ENCODE data around the gene AKIRIN1.
"Not testable (repeated sequence)": the region's sequence is repeated elsewhere in the genome, so short reads cannot be mapped to it uniquely, and the experiment has no call there.

The AKIRIN1 gene

GRCh38 chr1:39020494-39020893 lies 29.4 kb downstream of the AKIRIN1 start:
- not testable (repeated sequence) for H3K36me3 ChIP-seq (ENCODE audit: control insufficient read depth, insufficient read depth, low read length); H3K4me3 ChIP-seq (ENCODE audit: low read depth, low read length); H3K27me3 ChIP-seq (ENCODE audit: control insufficient read depth, insufficient read depth, low read length); H3K27ac ChIP-seq (ENCODE audit: low read depth, low read length); H3K9me3 ChIP-seq (ENCODE audit: control insufficient read depth, insufficient read depth, low read length); H3K9ac ChIP-seq (ENCODE audit: low read depth, low read length)
- peaks cover 19% of the 10 kb centered on the region for H3K4me1 ChIP-seq (ENCODE audit: control insufficient read depth, insufficient read depth, low read length)

- Histone ChIP-seq H3K4me3 (ENCODE audit: low read depth, low read length) (no peak overlapping the region), H3K9ac (ENCODE audit: low read depth, low read length) (no peak overlapping the region), H3K27me3 (ENCODE audit: control insufficient read depth, insufficient read depth, low read length) (no peaks in the 10 kb centered on the region), H3K36me3 (ENCODE audit: control insufficient read depth, insufficient read depth, low read length) (no peaks in the 10 kb centered on the region), H3K9me3 (ENCODE audit: control insufficient read depth, insufficient read depth, low read length) (no peaks in the 10 kb centered on the region), H3K27ac (ENCODE audit: low read depth, low read length) (no peak overlapping the region), H3K4me1 (ENCODE audit: control insufficient read depth, insufficient read depth, low read length) (peaks cover 17% of the 10 kb centered on the region)
Measured at GRCh38 chr1:39021426-39021825, 30.4 kb downstream of the AKIRIN1 start.

GRCh38 chr1:39023140-39023539 lies 32.1 kb downstream of the AKIRIN1 start:
- Histone ChIP-seq H3K27ac (ENCODE audit: low read depth, low read length) (no peak overlapping the region), H3K36me3 (ENCODE audit: control insufficient read depth, insufficient read depth, low read length) (peaks cover under 1% of the 10 kb centered on the region), H3K9ac (ENCODE audit: low read depth, low read length) (no peak overlapping the region), H3K9me3 (ENCODE audit: control insufficient read depth, insufficient read depth, low read length) (no peaks in the 10 kb centered on the region), H3K27me3 (ENCODE audit: control insufficient read depth, insufficient read depth, low read length) (no peaks in the 10 kb centered on the region), H3K4me1 (ENCODE audit: control insufficient read depth, insufficient read depth, low read length) (peaks cover 4% of the 10 kb centered on the region; the same call in 1 of the 2 replicates), H3K4me3 (ENCODE audit: low read depth, low read length) (no peak overlapping the region)

GRCh38 chr1:39026051-39026865 lies 35.2 kb downstream of the AKIRIN1 start, which contains the start of gene NDUFS5:
Gene NDUFS5 (plus strand): TSS chr1:39026350. CDS start chr1:39028725, 2,375 bp downstream.
- peaks cover 4% of the 10 kb centered on the region; the same call in 1 of the 2 replicates for H3K4me1 ChIP-seq (ENCODE audit: control insufficient read depth, insufficient read depth, low read length)
- no peaks in the 10 kb centered on the region for H3K27me3 ChIP-seq (ENCODE audit: control insufficient read depth, insufficient read depth, low read length)
- H3K36me3 ChIP-seq (ENCODE audit: control insufficient read depth, insufficient read depth, low read length): peaks cover 30% of the 10 kb centered on the region
- peak within 1 kb of the TSS; percentile 96 for H3K9ac ChIP-seq (ENCODE audit: low read depth, low read length)
- H3K9me3 ChIP-seq (ENCODE audit: control insufficient read depth, insufficient read depth, low read length): no peaks in the 10 kb centered on the region
- H3K27ac ChIP-seq (ENCODE audit: low read depth, low read length): peak within 1 kb of the TSS; percentile 98
- peak within 1 kb of the TSS; percentile 93 for H3K4me3 ChIP-seq (ENCODE audit: low read depth, low read length)

GRCh38 chr1:39026866-39027507 lies 35.9 kb downstream of the AKIRIN1 start:
- no peaks in the 10 kb centered on the region for H3K9me3 ChIP-seq (ENCODE audit: control insufficient read depth, insufficient read depth, low read length)
- peaks cover 37% of the 10 kb centered on the region for H3K36me3 ChIP-seq (ENCODE audit: control insufficient read depth, insufficient read depth, low read length)
- H3K27ac ChIP-seq (ENCODE audit: low read depth, low read length): peak overlapping the region; percentile 98
- no peaks in the 10 kb centered on the region for H3K27me3 ChIP-seq (ENCODE audit: control insufficient read depth, insufficient read depth, low read length)
- H3K4me1 ChIP-seq (ENCODE audit: control insufficient read depth, insufficient read depth, low read length): peaks cover 4% of the 10 kb centered on the region; the same call in 1 of the 2 replicates
- peak overlapping the region; percentile 96 for H3K9ac ChIP-seq (ENCODE audit: low read depth, low read length)
- peak overlapping the region; percentile 93 for H3K4me3 ChIP-seq (ENCODE audit: low read depth, low read length)

- H3K36me3 ChIP-seq (ENCODE audit: control insufficient read depth, insufficient read depth, low read length): peaks cover 77% of the 10 kb centered on the region
- no peak overlapping the region for H3K9ac ChIP-seq (ENCODE audit: low read depth, low read length)
- H3K4me3 ChIP-seq (ENCODE audit: low read depth, low read length): no peak overlapping the region
Measured at GRCh38 chr1:39034114-39034654, 43.1 kb downstream of the AKIRIN1 start.

GRCh38 chr1:39036678-39037077 lies 45.6 kb downstream of the AKIRIN1 start:
- no peaks in the 10 kb centered on the region for H3K9me3 ChIP-seq (ENCODE audit: control insufficient read depth, insufficient read depth, low read length)
- no peak overlapping the region for H3K4me3 ChIP-seq (ENCODE audit: low read depth, low read length)
- no peaks in the 10 kb centered on the region for H3K4me1 ChIP-seq (ENCODE audit: control insufficient read depth, insufficient read depth, low read length)
- H3K27me3 ChIP-seq (ENCODE audit: control insufficient read depth, insufficient read depth, low read length): no peaks in the 10 kb centered on the region
- no peak overlapping the region for H3K9ac ChIP-seq (ENCODE audit: low read depth, low read length)
- H3K36me3 ChIP-seq (ENCODE audit: control insufficient read depth, insufficient read depth, low read length): peaks cover 65% of the 10 kb centered on the region
- no peak overlapping the region for H3K27ac ChIP-seq (ENCODE audit: low read depth, low read length)

More at GRCh38 chr1:39034114-39034654, 43.1 kb downstream of the AKIRIN1 start:
- Histone ChIP-seq H3K9me3 (ENCODE audit: control insufficient read depth, insufficient read depth, low read length) (no peaks in the 10 kb centered on the region), H3K4me1 (ENCODE audit: control insufficient read depth, insufficient read depth, low read length) (no peaks in the 10 kb centered on the region), H3K27ac (ENCODE audit: low read depth, low read length) (no peak overlapping the region), H3K27me3 (ENCODE audit: control insufficient read depth, insufficient read depth, low read length) (no peaks in the 10 kb centered on the region)

GRCh38 chr1:39043513-39043912 lies 52.4 kb downstream of the AKIRIN1 start:
- H3K9ac ChIP-seq (ENCODE audit: low read depth, low read length): no peak overlapping the region
- H3K27ac ChIP-seq (ENCODE audit: low read depth, low read length): no peak overlapping the region
- H3K4me3 ChIP-seq (ENCODE audit: low read depth, low read length): no peak overlapping the region
- H3K9me3 ChIP-seq (ENCODE audit: control insufficient read depth, insufficient read depth, low read length): no peaks in the 10 kb centered on the region
- peaks cover 29% of the 10 kb centered on the region for H3K36me3 ChIP-seq (ENCODE audit: control insufficient read depth, insufficient read depth, low read length)
- no peaks in the 10 kb centered on the region for H3K27me3 ChIP-seq (ENCODE audit: control insufficient read depth, insufficient read depth, low read length)
- H3K4me1 ChIP-seq (ENCODE audit: control insufficient read depth, insufficient read depth, low read length): no peaks in the 10 kb centered on the region

GRCh38 chr1:39044762-39045161 lies 53.7 kb downstream of the AKIRIN1 start:
- Histone ChIP-seq H3K4me3 (ENCODE audit: low read depth, low read length) (no peak overlapping the region), H3K36me3 (ENCODE audit: control insufficient read depth, insufficient read depth, low read length) (peaks cover 29% of the 10 kb centered on the region), H3K9ac (ENCODE audit: low read depth, low read length) (no peak overlapping the region), H3K4me1 (ENCODE audit: control insufficient read depth, insufficient read depth, low read length) (no peaks in the 10 kb centered on the region), H3K9me3 (ENCODE audit: control insufficient read depth, insufficient read depth, low read length) (no peaks in the 10 kb centered on the region), H3K27me3 (ENCODE audit: control insufficient read depth, insufficient read depth, low read length) (no peaks in the 10 kb centered on the region), H3K27ac (ENCODE audit: low read depth, low read length) (no peak overlapping the region)

- Histone ChIP-seq H3K9me3 (ENCODE audit: control insufficient read depth, insufficient read depth, low read length) (no peaks in the 10 kb centered on the region), H3K4me1 (ENCODE audit: control insufficient read depth, insufficient read depth, low read length) (no peaks in the 10 kb centered on the region), H3K27me3 (ENCODE audit: control insufficient read depth, insufficient read depth, low read length) (no peaks in the 10 kb centered on the region), H3K27ac (ENCODE audit: low read depth, low read length) (no peak overlapping the region), H3K4me3 (ENCODE audit: low read depth, low read length) (no peak overlapping the region), H3K36me3 (ENCODE audit: control insufficient read depth, insufficient read depth, low read length) (peaks cover 29% of the 10 kb centered on the region), H3K9ac (ENCODE audit: low read depth, low read length) (no peak overlapping the region)
Measured at GRCh38 chr1:39045231-39045630, 54.2 kb downstream of the AKIRIN1 start.
